HG02981 (cell line): ENCODE data around the gene DCAF17.
"Not testable (repeated sequence)": the region's sequence is repeated elsewhere in the genome, so short reads cannot be mapped to it uniquely, and the experiment has no call there.

ENCODE experiments used
- ATAC-seq: cut with Tn5 transposase; IDR thresholded peaks from one replicate; pipeline ENCODE4 v1.9.1; 2021; ENCODE audit warnings: mild to moderate bottlenecking, moderate library complexity; ENCODE audit not compliant: unreplicated experiment

The DCAF17 gene

GRCh38 chr2:171512014-171512413 lies 78.0 kb downstream of the DCAF17 start:
- ATAC-seq: no peak

GRCh38 chr2:171512683-171513195 lies 78.7 kb downstream of the DCAF17 start:
- no peak for ATAC-seq

GRCh38 chr2:171513719-171514160 lies 79.7 kb downstream of the DCAF17 start:
- no peak for ATAC-seq

- no peak for ATAC-seq
These were observed 81.0 kb downstream of the DCAF17 start for GRCh38 chr2:171514908-171515582.

- ATAC-seq: no peak
These were observed 81.8 kb downstream of the DCAF17 start for GRCh38 chr2:171515672-171516298.

- no peak for ATAC-seq
These were observed 82.8 kb downstream of the DCAF17 start for GRCh38 chr2:171516793-171517192.

- ATAC-seq: no peak
These were observed 86.4 kb downstream of the DCAF17 start for GRCh38 chr2:171520471-171520870.

GRCh38 chr2:171521361-171522051 lies 87.5 kb downstream of the DCAF17 start:
- no peak for ATAC-seq

- ATAC-seq: no peak
These were observed 88.2 kb downstream of the DCAF17 start, which contains the start of gene CYBRD1 for GRCh38 chr2:171522052-171522787. Gene CYBRD1, plus strand, starts transcription at chr2:171522474. Its CDS starts 72 bp downstream, at chr2:171522546.

GRCh38 chr2:171522788-171523087 lies 88.7 kb downstream of the DCAF17 start:
- no peak for ATAC-seq

GRCh38 chr2:171523088-171524017 lies 89.3 kb downstream of the DCAF17 start:
- no peak for ATAC-seq

- ATAC-seq: no peak
These were observed 90.0 kb downstream of the DCAF17 start for GRCh38 chr2:171524018-171524401.

GRCh38 chr2:171529914-171530313 lies 95.9 kb downstream of the DCAF17 start:
- ATAC-seq: no peak

GRCh38 chr2:171530378-171530777 lies 96.4 kb downstream of the DCAF17 start:
- ATAC-seq: no peak

GRCh38 chr2:171530859-171531258 lies 96.8 kb downstream of the DCAF17 start:
- not testable (repeated sequence) for ATAC-seq

GRCh38 chr2:171531291-171531690 lies 97.3 kb downstream of the DCAF17 start:
- no peak for ATAC-seq

GRCh38 chr2:171531836-171532450 lies 97.9 kb downstream of the DCAF17 start:
- no peak for ATAC-seq

- ATAC-seq: no peak
These were observed 99.3 kb downstream of the DCAF17 start for GRCh38 chr2:171533331-171533730.
